Left forelimb (tissue), 1 donor: ENCODE measurements around the gene SPECC1L.

Experiments used
- DNase-seq: peaks from one replicate; pipeline ENCODE4 v3.0.0-alpha.2; 2018; ENCODE audit warnings: low spot score

Gene SPECC1L

GRCh38 chr22:24398409-24398808 lies 127.8 kb downstream of the SPECC1L start:
- no peak for DNase-seq

GRCh38 chr22:24400034-24400725 lies 129.5 kb downstream of the SPECC1L start:
- DNase-seq, result no peak

GRCh38 chr22:24400726-24401596 lies 130.3 kb downstream of the SPECC1L start:
- DNase-seq, result no peak

- no peak for DNase-seq
Measured at GRCh38 chr22:24401931-24402367, 131.3 kb downstream of the SPECC1L start.

GRCh38 chr22:24402460-24403192 lies 132.0 kb downstream of the SPECC1L start:
- DNase-seq, result no peak

GRCh38 chr22:24403346-24403745 lies 132.7 kb downstream of the SPECC1L start:
- DNase-seq, result no peak

- DNase-seq, result no peak
Measured at GRCh38 chr22:24404561-24405275, 134.1 kb downstream of the SPECC1L start.

GRCh38 chr22:24405631-24406321 lies 135.1 kb downstream of the SPECC1L start:
- no peak for DNase-seq

- no peak for DNase-seq
Measured at GRCh38 chr22:24406322-24407277, 136.0 kb downstream of the SPECC1L start.

- DNase-seq, result no peak
Measured at GRCh38 chr22:24407278-24407665, 136.6 kb downstream of the SPECC1L start.

GRCh38 chr22:24407884-24408283 lies 137.3 kb downstream of the SPECC1L start:
- DNase-seq, result no peak

- no peak for DNase-seq
Measured at GRCh38 chr22:24408630-24409029, 138.0 kb downstream of the SPECC1L start.

- DNase-seq, result no peak
Measured at GRCh38 chr22:24409707-24410106, 139.1 kb downstream of the SPECC1L start.

- DNase-seq, result no peak
Measured at GRCh38 chr22:24410110-24410856, 139.7 kb downstream of the SPECC1L start.

- no peak for DNase-seq
Measured at GRCh38 chr22:24411256-24412004, 140.8 kb downstream of the SPECC1L start.

- DNase-seq, result no peak
Measured at GRCh38 chr22:24412274-24412673, 141.6 kb downstream of the SPECC1L start.

- no peak for DNase-seq
Measured at GRCh38 chr22:24413271-24413670, 142.6 kb downstream of the SPECC1L start.

GRCh38 chr22:24413736-24414385 lies 143.2 kb downstream of the SPECC1L start:
- DNase-seq, result no peak
